Keratinocyte (primary cell): ENCODE measurements around the gene TMEM144. TPM values are rescaled to one million over a fixed set of nuclear protein-coding genes. Genes with fewer than 3 reads are reported as not detected.
"Not testable (repeated sequence)": the region's sequence is repeated elsewhere in the genome, so short reads cannot be mapped to it uniquely, and the experiment has no call there.

ENCODE experiments used
- DNase-seq: peaks from one replicate; pipeline ENCODE4 v3.0.0-alpha.2; 2011; ENCODE audit warnings: low read depth, missing footprints, low spot score
- FAIRE-seq: peaks from 2 replicates; lab custom pipeline; 2011; peaks lifted over from hg19 to GRCh38; lab: Jason Lieb, UNC
- H2AFZ ChIP-seq: 2 replicates; pipeline ENCODE4 v1.6.0; 2012; ENCODE audit warnings: low read length, control low read depth, inconsistent platforms; ENCODE audit not compliant: control insufficient read depth
- H3K27ac ChIP-seq: 2 replicates; pipeline ENCODE4 v1.5.1; 2011; ENCODE audit warnings: low read length; ENCODE audit not compliant: control insufficient read depth, insufficient read depth
- H3K27me3 ChIP-seq: 3 replicates; pipeline ENCODE4 v1.6.0; 2011; ENCODE audit warnings: low read length; ENCODE audit not compliant: control insufficient read depth, insufficient read depth; ENCODE audit errors: extremely low read depth
- H3K36me3 ChIP-seq, 2 experiments: 2 replicates in 1 of 2; 3 replicates in 1 of 2; pipeline ENCODE4 v1.5.1; 2011; ENCODE audit warnings: low read length in 2 of 2, mild to moderate bottlenecking in 1 of 2; ENCODE audit not compliant: control insufficient read depth in 2 of 2, insufficient read depth in 2 of 2; ENCODE audit errors: extremely low read depth in 1 of 2
- H3K4me1 ChIP-seq: 3 replicates; pipeline ENCODE4 v1.5.1; 2011; ENCODE audit warnings: low read length; ENCODE audit not compliant: control insufficient read depth, insufficient read depth; ENCODE audit errors: extremely low read depth
- H3K4me2 ChIP-seq: 3 replicates; pipeline ENCODE4 v1.6.0; 2011; ENCODE audit warnings: low read depth, low read length; ENCODE audit not compliant: control insufficient read depth, insufficient read depth; ENCODE audit errors: extremely low read depth
- H3K4me3 ChIP-seq, 3 experiments: fragments of 200-600 bp in 1 of 3; sonication (generic) in 1 of 3; 2 replicates in 2 of 3; 3 replicates in 1 of 3; pipeline ENCODE4 v1.5.1; 2011 to 2016; ENCODE audit warnings: low read length in 3 of 3, mild to moderate bottlenecking in 3 of 3, control low read depth in 2 of 3, inconsistent platforms in 1 of 3, low read depth in 1 of 3, mixed read lengths in 1 of 3, mixed run types in 1 of 3, moderate library complexity in 1 of 3; ENCODE audit not compliant: control insufficient read depth in 2 of 3, insufficient read depth in 2 of 3; ENCODE audit errors: extremely low read depth in 1 of 3
- H3K79me2 ChIP-seq: 2 replicates; pipeline ENCODE4 v1.6.0; 2012; ENCODE audit warnings: low read length; ENCODE audit not compliant: control insufficient read depth, insufficient read depth
- H3K9ac ChIP-seq: 3 replicates; pipeline ENCODE4 v1.6.0; 2011; ENCODE audit warnings: low read length; ENCODE audit not compliant: control insufficient read depth, insufficient read depth; ENCODE audit errors: extremely low read depth
- H3K9me1 ChIP-seq: 3 replicates; pipeline ENCODE4 v1.6.0; 2011; ENCODE audit warnings: low read length; ENCODE audit not compliant: control insufficient read depth, insufficient read depth; ENCODE audit errors: extremely low read depth
- H3K9me3 ChIP-seq: 2 replicates; pipeline ENCODE4 v1.5.1; 2012; ENCODE audit warnings: low read depth, low read length; ENCODE audit not compliant: control insufficient read depth
- H4K20me1 ChIP-seq: 3 replicates; pipeline ENCODE4 v1.6.0; 2011; ENCODE audit warnings: low read length; ENCODE audit not compliant: control insufficient read depth, insufficient read depth; ENCODE audit errors: extremely low read depth
- EZH2 ChIP-seq: IDR thresholded peaks from one replicate; pipeline ENCODE4 v1.6.1; 2012; ENCODE audit warnings: inconsistent platforms, mild to moderate bottlenecking, low read length, moderate library complexity
- dilution Hi-C: fragments of 300-500 bp; cut with MboI; formaldehyde crosslinking; loops from one replicate; pipeline ENCODE4 v1.7.0; 2020; ENCODE audit warnings: low sequenced_read_pairs; ENCODE audit not compliant: extremely low pct_ligation_motif_present
- polyA plus RNA-seq, 5 experiments: library from polyadenylated mRNA; depleted of rRNA in 3 of 5; stranded (reverse) in 3 of 5; stranded (forward) in 1 of 5; unstranded in 1 of 5; fragments of >200 nt; gene quantifications; 1 replicate in 1 of 5; 2 replicates in 3 of 5; 3 replicates in 1 of 5; pipeline versions ENCODE4 v1.2.1 to v1.2.3, GENCODE V29; 2011 to 2012; ENCODE audit warnings: missing spikeins in 2 of 5, low read depth in 1 of 5, low replicate concordance in 1 of 5
- TF ChIP-seq, protein P1 (sequence below), 3 experiments: IDR thresholded peaks in 1 of 3; conservative IDR thresholded peaks in 1 of 3; optimal IDR thresholded peaks in 1 of 3; 2 replicates in 2 of 3; 3 replicates in 1 of 3; pipeline versions ENCODE3 to v1.5.1; 2011; ENCODE audit warnings: low read length in 3 of 3, mild to moderate bottlenecking in 3 of 3, moderate library complexity in 2 of 3, control low read depth in 1 of 3, inconsistent platforms in 1 of 3; ENCODE audit not compliant: insufficient read depth in 2 of 3; ENCODE audit errors: extremely low read depth in 1 of 3

TMEM144 gene
- polyA plus RNA-seq, 1 donor (not counting 4 experiments of a cell fraction or from before 2014, with no cell fraction given): 3.3 TPM

DNA sequence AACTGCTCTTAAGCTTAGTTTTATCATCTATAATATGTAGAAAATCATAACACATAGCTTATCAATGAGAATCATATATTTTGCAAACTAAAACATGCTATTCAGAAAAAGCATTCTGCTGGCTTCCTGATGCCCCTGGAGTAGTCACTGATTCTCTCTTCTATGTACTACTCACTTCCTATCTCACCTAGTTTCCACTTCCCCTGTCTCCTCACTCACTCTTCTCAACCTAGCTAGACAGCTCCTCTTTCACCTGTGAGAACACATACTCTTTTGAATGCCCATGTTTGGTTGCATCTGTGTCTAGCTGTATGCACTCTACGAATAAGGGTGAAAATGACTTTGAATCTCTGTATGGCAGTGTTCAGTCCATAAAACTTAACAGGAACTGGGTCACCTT lies 9.3 kb downstream of the TMEM144 start:
- Histone ChIP-seq H3K9me3 (no peaks in the 10 kb centered on the region), H3K4me1 (no peaks in the 10 kb centered on the region), H2AFZ (no peak overlapping the region), H3K27ac (no peak overlapping the region), H3K4me3 (no peak overlapping the region), H3K36me3 (no peaks in the 10 kb centered on the region), H3K27me3 (no peaks in the 10 kb centered on the region), H4K20me1 (no peaks in the 10 kb centered on the region), H3K9me1 (no peaks in the 10 kb centered on the region), H3K79me2 (no peaks in the 10 kb centered on the region), H3K4me2 (no peak overlapping the region), H3K9ac (no peak overlapping the region)
- dilution Hi-C loops: no loop called here
- DNase-seq: no peak
- TF ChIP-seq, protein P1, sequence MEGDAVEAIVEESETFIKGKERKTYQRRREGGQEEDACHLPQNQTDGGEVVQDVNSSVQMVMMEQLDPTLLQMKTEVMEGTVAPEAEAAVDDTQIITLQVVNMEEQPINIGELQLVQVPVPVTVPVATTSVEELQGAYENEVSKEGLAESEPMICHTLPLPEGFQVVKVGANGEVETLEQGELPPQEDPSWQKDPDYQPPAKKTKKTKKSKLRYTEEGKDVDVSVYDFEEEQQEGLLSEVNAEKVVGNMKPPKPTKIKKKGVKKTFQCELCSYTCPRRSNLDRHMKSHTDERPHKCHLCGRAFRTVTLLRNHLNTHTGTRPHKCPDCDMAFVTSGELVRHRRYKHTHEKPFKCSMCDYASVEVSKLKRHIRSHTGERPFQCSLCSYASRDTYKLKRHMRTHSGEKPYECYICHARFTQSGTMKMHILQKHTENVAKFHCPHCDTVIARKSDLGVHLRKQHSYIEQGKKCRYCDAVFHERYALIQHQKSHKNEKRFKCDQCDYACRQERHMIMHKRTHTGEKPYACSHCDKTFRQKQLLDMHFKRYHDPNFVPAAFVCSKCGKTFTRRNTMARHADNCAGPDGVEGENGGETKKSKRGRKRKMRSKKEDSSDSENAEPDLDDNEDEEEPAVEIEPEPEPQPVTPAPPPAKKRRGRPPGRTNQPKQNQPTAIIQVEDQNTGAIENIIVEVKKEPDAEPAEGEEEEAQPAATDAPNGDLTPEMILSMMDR (optimal IDR thresholded peaks at IDR 0.05 in 1 of 3, IDR thresholded peaks at IDR 0.05 in 1 of 3, conservative IDR thresholded peaks at IDR 0.05 in 1 of 3; ENCODE audit: extremely low read depth in 1 of 3, insufficient read depth in 2 of 3, low read length in 3 of 3): no peak
- no peak for TF ChIP-seq EZH2
- FAIRE-seq: no peak

DNA sequence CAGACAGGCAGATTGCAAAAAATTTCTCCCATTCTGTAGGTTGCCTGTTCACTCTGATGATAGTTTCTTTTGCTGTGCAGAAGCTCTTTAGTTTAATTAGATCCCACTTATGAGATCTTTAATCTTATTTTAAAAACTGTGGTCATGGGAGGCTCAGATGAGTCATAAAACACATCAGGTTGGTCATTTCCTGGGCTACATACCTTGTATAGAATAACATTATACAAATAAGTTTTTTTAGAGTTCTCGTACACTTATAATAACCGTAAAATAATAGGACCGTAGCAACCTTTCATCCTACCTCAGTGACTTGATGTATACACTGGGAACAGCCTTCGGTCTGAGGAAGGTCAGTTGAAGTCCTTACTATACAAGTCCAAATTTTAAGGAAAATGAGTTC lies 14.0 kb downstream of the TMEM144 start:
- H3K9me3 ChIP-seq, H3K4me2 ChIP-seq, H3K27ac ChIP-seq, H2AFZ ChIP-seq, H3K4me1 ChIP-seq, H4K20me1 ChIP-seq, H3K4me3 ChIP-seq, H3K36me3 ChIP-seq, dilution Hi-C loops, DNase-seq, H3K79me2 ChIP-seq, H3K9ac ChIP-seq, FAIRE-seq, H3K9me1 ChIP-seq, H3K27me3 ChIP-seq: not testable (repeated sequence)

DNA sequence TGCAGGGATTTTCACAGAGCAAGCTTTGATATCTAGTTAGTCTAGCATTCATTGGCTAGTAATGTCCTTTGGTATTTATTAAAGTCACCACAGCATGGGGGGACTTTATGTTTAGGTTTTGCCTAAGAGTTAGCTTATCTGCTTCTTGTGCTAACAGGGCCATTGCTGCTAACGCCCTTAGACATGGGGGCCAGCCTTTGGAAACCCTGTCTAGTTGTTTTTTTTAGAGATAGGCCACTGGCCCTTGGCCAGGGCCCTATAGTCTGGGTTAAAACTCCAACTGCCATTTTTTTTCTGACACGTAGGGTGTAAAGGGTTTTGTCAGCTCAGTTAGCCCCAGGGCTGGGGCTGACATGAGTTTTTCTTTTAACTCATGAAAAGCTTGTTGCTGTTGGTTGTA lies 14.7 kb downstream of the TMEM144 start:
- H2AFZ ChIP-seq, H3K9me1 ChIP-seq, H3K4me2 ChIP-seq, DNase-seq, H3K4me1 ChIP-seq, H4K20me1 ChIP-seq, FAIRE-seq, H3K27me3 ChIP-seq, H3K4me3 ChIP-seq, H3K36me3 ChIP-seq, H3K27ac ChIP-seq, H3K79me2 ChIP-seq, H3K9me3 ChIP-seq, dilution Hi-C loops, H3K9ac ChIP-seq: not testable (repeated sequence)

DNA sequence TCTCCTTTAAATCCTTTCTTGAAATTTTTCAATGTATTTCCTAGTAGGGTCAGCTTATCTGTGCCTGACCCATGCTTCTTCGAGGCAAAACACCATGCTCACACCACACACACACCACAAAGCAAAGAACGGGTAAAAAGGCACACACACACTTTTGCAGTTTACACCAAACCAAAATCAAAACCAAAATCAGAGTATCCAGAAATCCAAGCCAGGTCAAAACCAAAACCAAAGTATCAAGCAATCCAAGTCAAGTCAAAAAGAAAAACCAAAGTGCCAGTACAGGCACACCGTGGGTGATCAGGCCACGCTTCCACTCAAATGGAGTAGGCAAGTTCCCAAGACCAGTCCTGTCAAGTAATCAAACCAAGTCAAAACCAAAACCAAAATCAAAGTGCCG lies 17.6 kb downstream of the TMEM144 start:
- H3K36me3 ChIP-seq, H3K4me1 ChIP-seq, FAIRE-seq, H3K4me2 ChIP-seq, H3K79me2 ChIP-seq, H3K9me3 ChIP-seq, H3K4me3 ChIP-seq, H2AFZ ChIP-seq, H3K9ac ChIP-seq, DNase-seq, H3K9me1 ChIP-seq, H3K27me3 ChIP-seq, H4K20me1 ChIP-seq, dilution Hi-C loops, H3K27ac ChIP-seq: not testable (repeated sequence)
